HepG2 (cell line): ENCODE data around the gene PRR30. TPM values are rescaled to one million over a fixed set of nuclear protein-coding genes. Genes with fewer than 3 reads are reported as not detected.
A peak's percentile ranks its signal among the peaks of the same experiment; 100 is the strongest.

ENCODE experiments used
- ATAC-seq: fragments of 200-7000 bp; cut with Tn5 transposase; 3 replicates; pipeline ENCODE4 v1.9.1; 2020; ENCODE audit warnings: mild to moderate bottlenecking, moderate library complexity
- BruUV-seq: library from RNA; stranded (reverse); fragments of 400-500 nt; replicated peaks from 2 replicates; lab custom pipeline; 2021; lab: Mats Ljungman, UMichigan
- CTCF ChIA-PET: fragments of 300-600 bp; formaldehyde crosslinking; extraction: SDS; loops from one replicate; lab custom pipeline; 2021; ENCODE audit warnings: low total read pairs, inconsistent platforms, low intra/inter-chr PET ratio; lab: Yijun Ruan, JAX
- POLR2A ChIA-PET: fragments of 350-600 bp; sonication (Branson Sonifier 250); formaldehyde crosslinking; loops from one replicate; lab custom pipeline; 2020; ENCODE audit warnings: antibody characterized with exemption, inconsistent platforms; lab: Yijun Ruan, JAX
- DNase-seq: peaks from one replicate; pipeline ENCODE4 v3.0.0-alpha.2; 2015; ENCODE audit warnings: low spot score
- FAIRE-seq: peaks from 3 replicates; lab custom pipeline; 2011; peaks lifted over from hg19 to GRCh38; lab: Jason Lieb, UNC
- H2AFZ ChIP-seq: one replicate; pipeline ENCODE4 v1.6.1; 2011; ENCODE audit warnings: low read length, inconsistent platforms
- H3K27ac ChIP-seq: fragments of 300-600 bp; 3 replicates; pipeline ENCODE4 v1.8.0; 2011; ENCODE audit warnings: mixed run types, mild to moderate bottlenecking, mixed read lengths, low read length, inconsistent platforms; ENCODE audit not compliant: insufficient read depth; ENCODE audit errors: extremely low read length
- H3K27me3 ChIP-seq, 2 experiments: fragments of 200-600 bp in 1 of 2; 2 replicates in 1 of 2; 3 replicates in 1 of 2; pipeline versions ENCODE4 v1.6.0 to v1.8.0; 2011; ENCODE audit warnings: low read length in 2 of 2, mild to moderate bottlenecking in 2 of 2, moderate library complexity in 2 of 2, inconsistent platforms in 1 of 2; ENCODE audit not compliant: insufficient read depth in 2 of 2, control insufficient read depth in 1 of 2
- H3K36me3 ChIP-seq, 2 experiments: fragments of 200-600 bp in 1 of 2; replicated peaks in 1 of 2; 2 replicates in 1 of 2; 3 replicates in 1 of 2; pipeline versions ENCODE4 v1.5.1 to v1.8.0; 2011; ENCODE audit warnings: low read length in 2 of 2, inconsistent platforms in 1 of 2; ENCODE audit not compliant: insufficient read depth in 2 of 2, control insufficient read depth in 1 of 2
- H3K4me1 ChIP-seq: 2 replicates; pipeline ENCODE4 v1.5.1; 2012; ENCODE audit warnings: low read length, inconsistent platforms; ENCODE audit not compliant: insufficient read depth
- H3K4me2 ChIP-seq: 2 replicates; pipeline ENCODE4 v1.6.0; 2011; ENCODE audit warnings: low read depth, low read length, inconsistent platforms
- H3K4me3 ChIP-seq, 3 experiments: fragments of 200-600 bp in 1 of 3; sonication (generic), shearing (Covaris generic) in 1 of 3; replicated peaks in 1 of 3; 2 replicates each; pipeline ENCODE4 v1.5.1; 2011 to 2016; ENCODE audit warnings: low read length in 3 of 3, inconsistent platforms in 2 of 3, low read depth in 2 of 3, mild to moderate bottlenecking in 2 of 3, control low read depth in 1 of 3, mixed read lengths in 1 of 3; ENCODE audit not compliant: insufficient read depth in 1 of 3
- H3K79me2 ChIP-seq: one replicate; pipeline ENCODE4 v1.6.1; 2011; ENCODE audit warnings: low read length, inconsistent platforms; ENCODE audit not compliant: insufficient read depth
- H3K9ac ChIP-seq: 2 replicates; pipeline ENCODE4 v1.6.0; 2011; ENCODE audit warnings: mild to moderate bottlenecking, low read depth, low read length, inconsistent platforms; ENCODE audit not compliant: insufficient read depth
- H3K9me3 ChIP-seq: 2 replicates; pipeline ENCODE4 v1.5.1; 2012; ENCODE audit warnings: mild to moderate bottlenecking, low read length
- H4K20me1 ChIP-seq: 2 replicates; pipeline ENCODE4 v1.6.0; 2011; ENCODE audit warnings: inconsistent platforms, mild to moderate bottlenecking, low read length, moderate library complexity; ENCODE audit not compliant: insufficient read depth
- HES4 ChIP-seq: sonication (generic); formaldehyde crosslinking; IDR thresholded peaks from 2 replicates; pipeline ENCODE4 v1.9.0; 2021; ENCODE audit warnings: mild to moderate bottlenecking, missing genetic modification reagents, borderline replicate concordance
- HMG20A ChIP-seq: IDR thresholded peaks from 2 replicates; pipeline ENCODE4 v1.6.1; 2016; ENCODE audit warnings: borderline replicate concordance
- KDM5B ChIP-seq: sonication (generic); formaldehyde crosslinking; IDR thresholded peaks from 2 replicates; pipeline ENCODE4 v1.4.0; 2020; ENCODE audit warnings: missing genetic modification reagents, mild to moderate bottlenecking, borderline replicate concordance
- PRPF4 ChIP-seq: fragments of 200-400 bp; formaldehyde crosslinking; IDR thresholded peaks from 2 replicates; pipeline ENCODE4 v1.6.1; 2016; ENCODE audit warnings: low read length, low read depth; ENCODE audit not compliant: poor library complexity, severe bottlenecking
- ZNF460 ChIP-seq: sonication (generic); formaldehyde crosslinking; IDR thresholded peaks from 2 replicates; pipeline ENCODE4 v1.5.1; 2020; ENCODE audit warnings: missing genetic modification reagents, mild to moderate bottlenecking, borderline replicate concordance
- WGBS: methylation state at CpG from one replicate; pipeline ENCODE4 v1.1.6; 2017; ENCODE audit warnings: low lambda C conversion rate; 5-methylcytosine and 5-hydroxymethylcytosine counted together
- in situ Hi-C: cut with HindIII; loops from 2 replicates; pipeline ENCODE4 v1.10.0; 2017; ENCODE audit warnings: low pct_unique_long_range_greater_than_20kb; ENCODE audit not compliant: extremely low pct_ligation_motif_present
- intact Hi-C: fragments of 100-400 bp; cut with micrococcal nuclease; formaldehyde crosslinking; loops from one replicate; pipeline ENCODE4 v1.10.0; 2022; ENCODE audit not compliant: unreplicated experiment
- polyA plus RNA-seq, 8 experiments: library from polyadenylated mRNA; depleted of rRNA in 3 of 8; stranded (reverse) in 7 of 8; unstranded in 1 of 8; fragments of >200 nt; fragmentation: Illumina TruSeq in 4 of 8; extraction: Trizol in 4 of 8; gene quantifications; 2 replicates each; pipeline versions ENCODE4 v1.2.1 to v1.2.3, GENCODE V29; 2011 to 2016; ENCODE audit warnings: low read depth in 4 of 8, missing spikeins in 1 of 8, mixed read lengths in 1 of 8; ENCODE audit not compliant: insufficient read depth in 1 of 8
- total RNA-seq, 5 experiments: library from RNA; depleted of rRNA; stranded (reverse); fragments of >200 nt; fragmentation: Illumina TruSeq; extraction: Trizol; gene quantifications; 2 replicates each; pipeline ENCODE4 v1.2.3, GENCODE V29; 2016; ENCODE audit warnings: low read depth in 1 of 5
- TF ChIP-seq, protein P1 (sequence below): sonication (generic); formaldehyde crosslinking; IDR thresholded peaks from 2 replicates; pipeline ENCODE4 v1.4.0; 2020; ENCODE audit warnings: mild to moderate bottlenecking, missing genetic modification reagents, borderline replicate concordance

Gene PRR30
- total and polyA plus RNA-seq, 2 of the 13 experiments (the other 11 are each of a cell fraction or from before 2014, with no cell fraction given), result not detected

GRCh38 chr2:27126252-27126710 is 12.9 kb downstream of the PRR30 start (continued):
- TF ChIP-seq HES4 (no peak), HMG20A (CRISPR knock-in tag) (peak; percentile 23), KDM5B (CRISPR knock-in tag) (no peak), PRPF4 (no peak)
- TF ChIP-seq, protein P1, sequence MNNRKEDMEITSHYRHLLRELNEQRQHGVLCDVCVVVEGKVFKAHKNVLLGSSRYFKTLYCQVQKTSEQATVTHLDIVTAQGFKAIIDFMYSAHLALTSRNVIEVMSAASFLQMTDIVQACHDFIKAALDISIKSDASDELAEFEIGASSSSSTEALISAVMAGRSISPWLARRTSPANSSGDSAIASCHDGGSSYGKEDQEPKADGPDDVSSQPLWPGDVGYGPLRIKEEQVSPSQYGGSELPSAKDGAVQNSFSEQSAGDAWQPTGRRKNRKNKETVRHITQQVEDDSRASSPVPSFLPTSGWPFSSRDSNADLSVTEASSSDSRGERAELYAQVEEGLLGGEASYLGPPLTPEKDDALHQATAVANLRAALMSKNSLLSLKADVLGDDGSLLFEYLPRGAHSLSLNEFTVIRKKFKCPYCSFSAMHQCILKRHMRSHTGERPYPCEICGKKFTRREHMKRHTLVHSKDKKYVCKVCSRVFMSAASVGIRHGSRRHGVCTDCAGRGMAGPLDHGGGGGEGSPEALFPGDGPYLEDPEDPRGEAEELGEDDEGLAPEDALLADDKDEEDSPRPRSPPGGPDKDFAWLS (CRISPR knock-in tag), result no peak

GRCh38 chr2:27125104-27125503 is 14.1 kb downstream of the PRR30 start:
- ChIA-PET POLR2A (interaction anchor here (1.8 to 5.3 kb wide), 2 partner anchors 8 to 29 kb away, joined by 3 to 76 read pairs; partner anchors contain the start of gene PREB), CTCF (no interaction called here)
- H3K4me2 ChIP-seq, result no peak overlapping the region
- no peak overlapping the region for H3K9ac ChIP-seq
- H3K79me2 ChIP-seq, result no peaks in the 10 kb centered on the region
- in situ Hi-C loops (no loop called here), intact Hi-C loops (no loop called here)
- WGBS, result 91% methylated on average over 3 of the region's 3 CpGs
- H3K9me3 ChIP-seq, result no peaks in the 10 kb centered on the region
- ATAC-seq (no peak), FAIRE-seq (no peak), DNase-seq (no peak)
- peaks cover 0 to under 1% of the 10 kb centered on the region in 2 experiments; a peak in 1 of 5 replicates for H3K36me3 ChIP-seq
- H2AFZ ChIP-seq, result no peak overlapping the region
- no peak overlapping the region for H3K4me3 ChIP-seq
- no TSS peak for BruUV-seq
- peaks cover 52% of the 10 kb centered on the region for H3K4me1 ChIP-seq
- peaks cover 0 to 33% of the 10 kb centered on the region in 2 experiments; a peak in 3 of 5 replicates for H3K27me3 ChIP-seq
- no peak overlapping the region for H3K27ac ChIP-seq
- no peaks in the 10 kb centered on the region for H4K20me1 ChIP-seq
- no peak for TF ChIP-seq ZNF460 (CRISPR knock-in tag)
